Sciatic nerve (tissue), 2 donors: ENCODE data around the gene EPHA1. TPM values are rescaled to one million over a fixed set of nuclear protein-coding genes. Genes with fewer than 3 reads are reported as not detected.

ENCODE experiments used
- ATAC-seq: fragments of 200-7000 bp; cut with Tn5 transposase; one replicate; pipeline ENCODE4 v1.9.1; 2020; ENCODE audit warnings: mild to moderate bottlenecking, moderate library complexity
- DNase-seq: peaks from one replicate; pipeline ENCODE4 v3.0.0-alpha.2; 2020; ENCODE audit warnings: low spot score
- intact Hi-C: fragments of 100-400 bp; cut with DNase I; formaldehyde crosslinking; loops from one replicate; pipeline ENCODE4 v1.14.2; 2022
- total RNA-seq: library from RNA; stranded (reverse); fragmentation: NEBNext Ultra II Directional; extraction: Animal tissue kit (Norgen Biotek cat#: 25700); gene quantifications from one replicate; pipeline ENCODE4 v1.2.1, GENCODE V29; 2021
- donor health status: DM: no; HTN: no; CAD: no.
- donor health status: DM: no; HTN: no; CAD: no.

EPHA1 gene
- total RNA-seq, 1 donor from 2014 or later: 0.22 TPM

DNA sequence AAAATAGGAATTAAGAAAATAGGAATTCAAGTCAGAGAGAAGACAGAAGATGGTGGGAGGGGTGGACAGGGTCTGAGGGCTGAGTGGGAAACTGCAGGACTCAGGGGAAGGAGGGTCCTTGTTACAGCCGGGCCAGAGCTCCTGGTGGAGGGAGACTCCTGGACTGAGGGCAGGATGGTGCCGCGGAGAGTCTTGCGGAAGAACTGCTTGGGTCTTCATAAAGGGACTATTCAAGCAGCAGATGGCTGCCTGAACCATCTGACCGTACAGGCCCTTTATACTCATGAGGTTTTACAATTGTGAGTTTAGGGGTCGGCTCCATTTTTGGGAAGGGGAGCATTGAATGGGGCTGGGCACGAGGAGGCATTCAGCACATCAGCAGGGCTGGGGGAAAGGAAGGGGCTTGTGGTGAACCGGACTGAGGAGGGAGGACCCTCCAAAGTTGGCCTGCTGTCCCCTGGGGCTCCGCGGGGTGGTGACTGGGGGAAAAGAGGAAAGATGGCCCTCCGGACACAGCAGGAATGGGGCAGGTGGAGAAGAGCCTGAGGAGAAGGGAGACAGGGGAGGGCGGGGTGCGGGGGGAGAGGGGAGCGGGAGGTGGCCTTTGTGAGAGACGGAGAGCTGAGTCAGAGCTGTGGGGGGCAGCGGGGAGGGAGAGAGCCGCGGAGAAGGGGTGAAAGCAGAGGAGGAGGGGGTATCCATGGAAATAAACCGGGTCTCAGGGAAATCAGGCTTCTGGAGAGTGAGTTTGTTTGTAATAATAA lies 47.7 kb downstream of the EPHA1 start:
- intact Hi-C loops: no loop called here
- no peak for DNase-seq
- no peak for ATAC-seq

DNA sequence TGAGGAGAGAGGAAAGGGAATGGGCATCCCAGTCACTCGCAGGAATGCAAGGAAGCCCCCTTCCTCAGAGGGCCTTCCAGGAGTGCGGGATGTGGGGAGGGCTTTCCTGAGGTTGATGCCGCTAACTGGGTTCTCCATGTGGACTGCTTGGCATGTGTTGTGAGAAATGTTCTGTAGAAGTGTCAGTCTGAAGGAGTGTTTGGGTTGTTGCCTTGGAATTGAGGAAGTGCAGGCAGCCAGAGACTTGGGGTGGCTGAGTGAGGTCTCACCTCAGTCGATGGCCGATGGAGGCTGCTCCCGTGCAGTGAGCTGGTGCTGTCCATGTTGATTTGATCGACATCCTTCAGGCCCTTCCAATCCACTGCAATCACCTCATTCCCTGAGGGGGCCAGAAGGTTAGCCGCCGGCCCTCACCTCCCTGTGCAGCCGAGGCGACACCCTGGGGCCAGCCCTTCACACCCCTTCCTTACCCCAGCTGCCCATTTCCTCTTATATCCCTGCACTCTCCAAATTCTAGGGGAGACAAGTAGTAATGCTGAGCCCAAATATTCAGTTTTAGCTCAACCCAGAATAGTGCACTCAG lies 48.8 kb downstream of the EPHA1 start:
- ATAC-seq: no peak
- intact Hi-C loops: no loop called here

DNA sequence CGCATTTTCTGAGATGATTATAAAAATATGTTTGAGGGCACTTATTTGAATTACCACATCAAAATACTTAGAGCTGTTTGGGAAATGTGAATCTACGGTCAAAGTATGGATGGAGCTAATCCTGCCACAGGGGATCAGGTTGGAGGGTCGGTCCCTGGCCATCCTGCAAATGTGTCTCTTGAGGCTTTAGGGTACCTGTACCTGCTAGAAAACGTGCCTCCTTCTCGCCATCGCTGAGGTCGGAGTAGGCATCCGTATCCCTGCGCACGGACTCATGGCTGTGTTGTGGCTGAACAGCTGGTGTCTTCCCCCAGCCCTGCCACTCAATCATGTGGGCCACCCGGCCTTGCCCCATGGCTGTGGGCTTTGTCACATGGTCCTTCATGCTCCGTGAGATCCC lies 50.0 kb downstream of the EPHA1 start:
- DNase-seq (no peak), ATAC-seq (no peak)

More for the DNA sequence above, 48.8 kb downstream of the EPHA1 start:
- no peak for DNase-seq

GRCh38 chr7:143356414-143357050 lies 52.1 kb downstream of the EPHA1 start:
- ATAC-seq (no peak), DNase-seq (no peak)
- intact Hi-C loops: no loop called here

More for the DNA sequence above, 50.0 kb downstream of the EPHA1 start:
- intact Hi-C loops: no loop called here

DNA sequence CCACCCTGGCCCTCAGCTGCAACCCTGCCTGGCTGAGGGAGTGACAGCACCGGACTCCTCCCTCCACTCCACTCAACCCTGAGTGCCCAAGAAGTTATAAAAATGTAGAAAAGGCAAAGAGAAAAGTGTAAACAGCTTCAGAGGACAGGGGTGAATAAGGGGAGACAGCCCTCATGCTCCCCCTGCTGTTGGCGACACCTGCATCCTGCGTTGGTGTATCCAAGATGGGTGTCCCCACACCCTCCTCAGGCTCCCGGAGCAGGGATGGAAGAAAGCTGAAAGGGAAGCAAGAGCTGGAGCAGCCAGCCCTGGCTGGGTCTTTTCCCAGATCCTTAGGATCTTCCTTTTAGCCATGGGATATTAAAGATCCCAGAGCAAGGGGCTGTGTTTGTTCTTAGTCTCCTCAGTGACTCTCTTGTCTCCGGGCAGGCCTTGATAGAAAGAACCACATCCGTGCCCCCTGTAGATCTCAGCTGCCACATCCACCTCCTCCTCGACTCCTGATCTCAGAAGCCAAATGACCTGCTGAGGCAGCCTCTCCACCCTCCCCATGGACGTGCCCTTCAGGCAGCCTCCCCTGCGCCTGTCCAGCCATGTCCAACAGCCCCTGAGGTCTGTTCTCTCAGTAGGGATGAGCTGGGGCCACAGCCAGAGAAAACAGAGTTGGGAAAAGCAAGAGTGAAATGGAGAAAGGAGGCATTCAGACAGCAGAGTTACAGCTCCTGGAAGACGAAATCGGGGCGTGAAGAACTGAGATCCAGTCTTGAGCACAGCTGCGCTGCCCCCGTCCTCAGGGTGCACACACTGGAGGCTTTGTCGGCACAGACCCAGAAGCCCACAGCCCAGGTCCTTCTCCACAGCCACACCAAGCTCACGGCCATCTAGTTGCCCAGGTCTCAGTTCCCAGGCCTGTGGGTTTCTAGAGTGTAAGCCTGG lies 52.9 kb downstream of the EPHA1 start:
- ATAC-seq: no peak

GRCh38 chr7:143354965-143355364 lies 53.7 kb downstream of the EPHA1 start:
- intact Hi-C loops: no loop called here
- DNase-seq: no peak
- ATAC-seq: no peak

More for the DNA sequence above, 52.9 kb downstream of the EPHA1 start:
- no peak for DNase-seq
- intact Hi-C loops: no loop called here

DNA sequence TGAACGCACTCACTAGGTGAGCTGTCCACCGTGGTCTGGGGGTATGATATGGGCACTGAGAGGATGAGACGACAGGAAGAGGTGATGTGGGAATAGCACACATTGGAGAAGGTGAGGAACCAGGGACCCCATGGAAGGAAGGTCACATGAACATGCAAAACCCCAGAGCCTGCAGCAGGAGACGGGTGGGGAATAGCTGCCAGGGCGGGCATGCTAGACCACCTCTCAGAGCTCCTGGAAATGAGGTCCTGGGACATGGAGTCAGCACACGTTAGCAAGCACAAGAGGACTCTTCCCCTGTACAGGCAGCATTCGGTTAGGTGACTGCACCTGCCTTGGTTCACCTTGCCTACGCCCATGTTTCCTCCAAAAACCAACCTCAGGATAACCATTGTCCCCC lies 54.3 kb downstream of the EPHA1 start:
- ATAC-seq (no peak), DNase-seq (no peak)
- intact Hi-C loops: no loop called here

DNA sequence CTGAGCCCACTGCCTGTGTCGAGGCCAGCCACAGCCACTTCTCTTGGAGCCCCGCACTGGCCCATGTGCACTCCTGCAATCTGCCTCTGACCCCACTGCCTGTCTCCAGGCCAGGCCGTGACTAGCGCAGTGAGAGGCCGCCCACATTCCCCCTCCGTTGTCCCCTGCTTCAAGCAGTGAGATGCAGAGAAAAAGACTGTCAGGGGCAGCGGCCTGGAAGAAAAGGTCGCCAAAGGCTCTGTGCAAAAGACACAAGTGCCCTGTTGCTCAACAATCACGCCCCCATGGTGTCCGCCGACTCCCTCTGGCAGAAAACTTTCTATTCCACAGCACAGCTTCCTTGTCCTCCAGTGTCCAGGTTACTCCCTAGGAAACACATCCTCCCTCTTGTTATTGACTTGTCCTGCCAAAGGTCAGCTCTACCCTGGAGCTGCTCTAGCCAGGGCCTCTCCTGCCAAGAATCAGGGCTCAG lies 56.1 kb downstream of the EPHA1 start:
- ATAC-seq: peak; percentile 46
- no peak for DNase-seq
- intact Hi-C loops: no loop called here

DNA sequence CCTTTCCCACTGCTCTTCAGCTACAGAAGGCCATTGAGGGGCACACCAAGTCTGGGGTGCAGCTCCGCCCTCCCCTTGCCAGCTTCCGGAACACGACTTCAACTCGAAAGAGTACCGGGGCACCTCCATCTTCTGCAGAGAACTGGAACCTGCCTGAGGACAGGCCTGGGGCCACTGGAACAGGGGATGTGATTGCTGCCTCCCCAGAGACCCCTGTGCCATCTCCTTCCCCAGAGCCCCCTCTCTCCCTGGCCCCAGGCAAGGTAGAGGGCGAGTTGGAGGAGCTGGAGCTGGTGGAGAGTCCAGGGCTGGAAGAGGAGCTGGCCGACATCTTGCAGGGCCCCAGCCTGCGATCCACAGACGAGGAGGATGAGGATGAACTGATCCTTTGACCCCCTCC lies 57.1 kb downstream of the EPHA1 start:
- no peak for DNase-seq

GRCh38 chr7:143351060-143351459 lies 57.6 kb downstream of the EPHA1 start:
- ATAC-seq (no peak), DNase-seq (no peak)
- intact Hi-C loops: no loop called here

More for the DNA sequence above, 57.1 kb downstream of the EPHA1 start:
- ATAC-seq: no peak
- intact Hi-C loops: no loop called here

GRCh38 chr7:143347950-143348349 lies 60.7 kb downstream of the EPHA1 start:
- ATAC-seq (no peak), DNase-seq (no peak)
- intact Hi-C loops: no loop called here

DNA sequence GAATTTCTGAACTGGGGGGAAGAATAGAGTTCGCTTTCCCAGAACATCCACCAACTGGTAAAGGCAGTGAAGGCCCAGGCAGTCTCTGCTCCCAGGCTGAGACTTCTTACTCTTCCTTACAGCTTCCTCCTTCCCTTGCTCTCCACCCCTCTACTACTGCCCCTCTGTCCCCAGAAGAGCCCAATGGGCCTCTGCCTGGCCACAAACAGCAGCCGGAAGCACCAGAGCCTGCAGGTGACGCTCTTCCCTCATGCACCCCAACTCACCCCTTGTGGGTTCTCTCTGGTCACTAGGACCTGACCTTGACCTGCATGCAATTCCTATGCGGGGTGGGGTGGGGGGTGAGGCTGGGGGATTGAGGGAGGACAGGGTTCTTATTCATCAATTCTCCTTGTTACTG lies 62.6 kb downstream of the EPHA1 start:
- ATAC-seq: no peak
- DNase-seq: no peak
- intact Hi-C loops: no loop called here

DNA sequence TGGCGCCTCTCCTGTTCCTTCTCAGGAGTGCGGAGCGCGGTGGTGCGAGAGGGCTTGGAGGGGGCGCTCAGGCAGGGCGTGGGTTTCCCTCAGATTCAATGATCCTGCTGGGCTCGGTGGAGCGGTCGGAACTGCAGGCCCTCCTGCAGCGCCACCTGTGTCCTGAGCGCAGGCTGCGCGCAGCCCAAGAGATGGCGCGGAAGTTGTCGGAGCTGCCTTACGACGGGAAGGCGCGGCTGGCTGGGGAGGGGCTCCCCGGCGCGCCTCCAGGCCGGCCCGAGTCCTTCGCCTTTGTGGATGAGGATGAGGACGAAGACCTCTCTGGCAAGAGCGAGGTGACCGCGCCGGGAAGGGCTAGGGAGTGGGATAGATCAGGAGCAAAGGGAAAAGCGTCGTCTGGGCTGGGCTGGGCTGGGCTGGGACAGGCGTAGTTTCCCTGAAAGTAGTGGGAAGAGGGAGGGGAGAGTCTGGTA lies 63.2 kb downstream of the EPHA1 start:
- DNase-seq: no peak
- ATAC-seq: peak; percentile 78
- intact Hi-C loops: no loop called here

DNA sequence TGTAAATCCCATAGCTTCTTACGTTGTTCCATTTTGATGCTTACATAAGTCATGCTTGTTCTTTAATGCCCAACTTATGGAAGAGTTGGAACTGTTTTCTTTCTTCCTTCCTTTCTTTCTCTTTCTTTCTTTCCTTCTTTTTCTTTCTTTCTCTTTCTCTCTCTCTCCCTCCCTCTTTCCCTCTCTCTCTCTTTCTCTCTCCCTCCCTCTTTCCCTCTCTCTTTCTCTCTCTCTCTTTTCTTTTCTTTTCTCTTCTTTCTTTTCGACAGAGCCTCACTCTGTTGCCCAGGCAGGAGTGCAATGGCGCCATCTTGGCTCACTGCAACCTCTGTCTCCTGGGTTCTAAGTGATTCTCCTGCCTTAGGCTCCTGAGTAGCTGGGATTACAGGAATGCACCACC lies 65.1 kb downstream of the EPHA1 start:
- intact Hi-C loops: no loop called here
- no peak for DNase-seq
- no peak for ATAC-seq

DNA sequence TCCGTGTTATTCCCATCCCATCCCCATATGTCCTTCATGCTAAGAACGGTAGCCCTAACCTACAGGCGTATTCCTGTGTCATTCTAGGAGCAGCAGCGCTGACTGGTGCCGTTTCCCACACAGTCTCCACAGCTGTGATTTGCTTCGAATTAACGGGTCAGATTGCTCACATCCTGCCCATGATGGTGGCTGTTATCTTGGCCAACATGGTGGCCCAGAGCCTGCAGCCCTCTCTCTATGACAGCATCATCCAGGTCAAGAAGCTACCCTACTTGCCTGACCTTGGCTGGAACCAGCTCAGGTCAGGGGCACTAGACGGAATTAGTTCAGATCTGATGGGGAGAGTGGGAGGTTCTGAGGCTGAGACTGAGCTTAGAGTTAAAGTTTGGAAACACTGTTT lies 66.8 kb downstream of the EPHA1 start:
- ATAC-seq (no peak), DNase-seq (no peak)
- intact Hi-C loops: no loop called here
